Measurements from ENCODE around the gene HIP1R.

The HIP1R gene

GRCh38 chr12:122880155-122880667, 45.0 kb downstream of the HIP1R start:
- peaks cover 7% of the 10 kb centered on the region for H3K36me3 ChIP-seq (ENCODE audit: control insufficient read depth, insufficient read depth, low read length)
- 84 to 94% methylated on average over 7 to 10 of the region's 10 CpGs for WGBS, 2 experiments (ENCODE audit: insufficient coverage in 2 of 2)
- H3K4me1 ChIP-seq (ENCODE audit: control insufficient read depth, insufficient read depth, low read length, poor library complexity, severe bottlenecking), result peaks cover 8% of the 10 kb centered on the region
- H3K9me3 ChIP-seq (ENCODE audit: control insufficient read depth, low read length), result no peaks in the 10 kb centered on the region
- no peak overlapping the region for H3K27ac ChIP-seq (ENCODE audit: low read depth, low read length, severe bottlenecking)
- no peak overlapping the region for H3K4me3 ChIP-seq (ENCODE audit: extremely low read depth, insufficient read depth, low read length, poor library complexity, severe bottlenecking)

GRCh38 chr12:122880668-122881067, 45.4 kb downstream of the HIP1R start:
- peaks cover 8% of the 10 kb centered on the region for H3K4me1 ChIP-seq (ENCODE audit: control insufficient read depth, insufficient read depth, low read length, poor library complexity, severe bottlenecking)
- no peaks in the 10 kb centered on the region for H3K9me3 ChIP-seq (ENCODE audit: control insufficient read depth, low read length)
- H3K27ac ChIP-seq (ENCODE audit: low read depth, low read length, severe bottlenecking), result no peak overlapping the region
- H3K4me3 ChIP-seq (ENCODE audit: extremely low read depth, insufficient read depth, low read length, poor library complexity, severe bottlenecking), result no peak overlapping the region
- 33 to 50% methylated on average over 4 to 6 of the region's 8 CpGs for WGBS, 2 experiments (ENCODE audit: insufficient coverage in 2 of 2)
- H3K36me3 ChIP-seq (ENCODE audit: control insufficient read depth, insufficient read depth, low read length), result peaks cover 7% of the 10 kb centered on the region

DNA sequence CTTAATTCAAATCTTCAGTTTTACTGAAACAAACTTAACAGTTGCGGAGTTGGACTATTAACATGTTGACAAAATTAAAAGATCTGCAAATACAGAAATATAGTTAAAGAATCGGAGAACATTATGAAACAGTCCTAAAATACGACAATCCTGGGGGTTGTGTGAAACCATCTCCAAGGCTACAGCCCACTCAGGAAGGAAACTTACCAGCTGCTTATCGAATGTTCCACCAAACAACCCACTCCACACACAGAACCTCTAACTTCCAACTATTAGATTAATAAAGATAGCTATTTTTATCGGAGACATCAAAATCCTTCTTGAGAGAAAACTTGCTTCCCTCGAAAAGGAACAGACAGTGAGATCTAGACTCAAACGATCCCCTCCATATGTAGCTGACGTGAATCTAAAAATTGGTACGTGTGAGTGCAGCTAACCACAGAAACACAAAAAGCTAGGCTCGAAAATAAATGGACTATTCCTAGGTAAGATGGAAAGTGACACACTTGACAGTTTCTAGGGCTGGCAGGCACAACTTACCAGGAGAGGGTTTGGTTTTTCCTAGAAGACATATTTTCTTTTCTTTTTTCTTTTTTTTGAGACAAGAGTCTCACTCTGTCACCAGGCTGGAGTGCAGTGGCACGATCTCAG, 47.8 kb downstream of the HIP1R start:
- Histone ChIP-seq H3K9me3 (ENCODE audit: control insufficient read depth, low read length) (no peaks in the 10 kb centered on the region), H3K4me1 (ENCODE audit: control insufficient read depth, insufficient read depth, low read length, poor library complexity, severe bottlenecking) (peaks cover 24% of the 10 kb centered on the region), H3K27ac (ENCODE audit: low read depth, low read length, severe bottlenecking) (no peak overlapping the region), H3K4me3 (ENCODE audit: extremely low read depth, insufficient read depth, low read length, poor library complexity, severe bottlenecking) (no peak overlapping the region), H3K36me3 (ENCODE audit: control insufficient read depth, insufficient read depth, low read length) (peaks cover 7% of the 10 kb centered on the region)
- 95 to 97% methylated on average over 7 to 8 of the region's 11 CpGs for WGBS, 2 experiments (ENCODE audit: insufficient coverage in 2 of 2)

GRCh38 chr12:122884091-122884826, 49.0 kb downstream of the HIP1R start:
- WGBS, 2 experiments (ENCODE audit: insufficient coverage in 2 of 2), result 92 to 96% methylated on average over 3 to 4 of the region's 6 CpGs
- no peak overlapping the region for H3K4me3 ChIP-seq (ENCODE audit: extremely low read depth, insufficient read depth, low read length, poor library complexity, severe bottlenecking)
- H3K9me3 ChIP-seq (ENCODE audit: control insufficient read depth, low read length), result no peaks in the 10 kb centered on the region
- H3K36me3 ChIP-seq (ENCODE audit: control insufficient read depth, insufficient read depth, low read length), result peaks cover under 1% of the 10 kb centered on the region
- H3K4me1 ChIP-seq (ENCODE audit: control insufficient read depth, insufficient read depth, low read length, poor library complexity, severe bottlenecking), result peaks cover 33% of the 10 kb centered on the region
- no peak overlapping the region for H3K27ac ChIP-seq (ENCODE audit: low read depth, low read length, severe bottlenecking)

GRCh38 chr12:122884860-122885259, 49.6 kb downstream of the HIP1R start:
- H3K36me3 ChIP-seq (ENCODE audit: control insufficient read depth, insufficient read depth, low read length), result no peaks in the 10 kb centered on the region
- H3K27ac ChIP-seq (ENCODE audit: low read depth, low read length, severe bottlenecking), result no peak overlapping the region
- H3K4me3 ChIP-seq (ENCODE audit: extremely low read depth, insufficient read depth, low read length, poor library complexity, severe bottlenecking), result no peak overlapping the region
- no peaks in the 10 kb centered on the region for H3K9me3 ChIP-seq (ENCODE audit: control insufficient read depth, low read length)
- peaks cover 33% of the 10 kb centered on the region for H3K4me1 ChIP-seq (ENCODE audit: control insufficient read depth, insufficient read depth, low read length, poor library complexity, severe bottlenecking)
- WGBS, 2 experiments (ENCODE audit: insufficient coverage in 2 of 2), result no CpG with 5 or more reads among the region's 4 CpGs

DNA sequence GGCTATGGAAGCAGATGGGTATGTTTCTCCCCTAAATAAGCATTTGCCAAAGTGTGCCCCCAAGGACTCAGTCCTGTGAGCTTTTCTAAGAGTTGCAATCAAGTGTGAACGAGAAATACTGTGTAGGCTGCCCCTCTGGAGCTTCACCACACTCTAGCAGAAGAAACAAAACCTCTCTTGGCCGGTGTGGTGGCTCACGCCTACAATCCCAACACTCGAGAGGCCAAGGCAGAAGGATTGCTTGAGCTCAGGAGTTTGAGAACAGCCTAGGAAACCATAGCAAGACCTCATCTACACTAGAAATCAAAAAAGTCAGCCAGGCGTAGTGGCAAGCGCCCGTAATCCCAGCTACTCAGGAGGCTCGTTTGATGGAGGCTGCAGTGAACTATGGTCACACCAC, 50.9 kb downstream of the HIP1R start:
- 88 to 96% methylated on average over 7 of the region's 8 CpGs for WGBS, 2 experiments (ENCODE audit: insufficient coverage in 2 of 2)
- H3K4me3 ChIP-seq (ENCODE audit: extremely low read depth, insufficient read depth, low read length, poor library complexity, severe bottlenecking), result no peak overlapping the region
- no peak overlapping the region for H3K27ac ChIP-seq (ENCODE audit: low read depth, low read length, severe bottlenecking)
- H3K4me1 ChIP-seq (ENCODE audit: control insufficient read depth, insufficient read depth, low read length, poor library complexity, severe bottlenecking), result peaks cover 40% of the 10 kb centered on the region
- H3K9me3 ChIP-seq (ENCODE audit: control insufficient read depth, low read length), result no peaks in the 10 kb centered on the region
- H3K36me3 ChIP-seq (ENCODE audit: control insufficient read depth, insufficient read depth, low read length), result no peaks in the 10 kb centered on the region

- 80 to 88% methylated on average over 8 to 10 of the region's 10 CpGs for WGBS, 2 experiments (ENCODE audit: insufficient coverage in 2 of 2)
- H3K4me1 ChIP-seq (ENCODE audit: control insufficient read depth, insufficient read depth, low read length, poor library complexity, severe bottlenecking), result peaks cover 50% of the 10 kb centered on the region
- no peak overlapping the region for H3K4me3 ChIP-seq (ENCODE audit: extremely low read depth, insufficient read depth, low read length, poor library complexity, severe bottlenecking)
Measured at GRCh38 chr12:122886851-122887818, 51.9 kb downstream of the HIP1R start.

GRCh38 chr12:122887819-122888212, 52.6 kb downstream of the HIP1R start:
- Histone ChIP-seq H3K9me3 (ENCODE audit: control insufficient read depth, low read length) (no peaks in the 10 kb centered on the region), H3K36me3 (ENCODE audit: control insufficient read depth, insufficient read depth, low read length) (no peaks in the 10 kb centered on the region), H3K4me3 (ENCODE audit: extremely low read depth, insufficient read depth, low read length, poor library complexity, severe bottlenecking) (no peak overlapping the region), H3K4me1 (ENCODE audit: control insufficient read depth, insufficient read depth, low read length, poor library complexity, severe bottlenecking) (peaks cover 54% of the 10 kb centered on the region), H3K27ac (ENCODE audit: low read depth, low read length, severe bottlenecking) (peak overlapping the region; percentile 86)
- WGBS, 2 experiments (ENCODE audit: insufficient coverage in 2 of 2), result 92 to 94% methylated on average over 3 to 4 of the region's 5 CpGs

More at GRCh38 chr12:122886851-122887818, 51.9 kb downstream of the HIP1R start:
- Histone ChIP-seq H3K36me3 (ENCODE audit: control insufficient read depth, insufficient read depth, low read length) (no peaks in the 10 kb centered on the region), H3K9me3 (ENCODE audit: control insufficient read depth, low read length) (no peaks in the 10 kb centered on the region), H3K27ac (ENCODE audit: low read depth, low read length, severe bottlenecking) (no peak overlapping the region)

DNA sequence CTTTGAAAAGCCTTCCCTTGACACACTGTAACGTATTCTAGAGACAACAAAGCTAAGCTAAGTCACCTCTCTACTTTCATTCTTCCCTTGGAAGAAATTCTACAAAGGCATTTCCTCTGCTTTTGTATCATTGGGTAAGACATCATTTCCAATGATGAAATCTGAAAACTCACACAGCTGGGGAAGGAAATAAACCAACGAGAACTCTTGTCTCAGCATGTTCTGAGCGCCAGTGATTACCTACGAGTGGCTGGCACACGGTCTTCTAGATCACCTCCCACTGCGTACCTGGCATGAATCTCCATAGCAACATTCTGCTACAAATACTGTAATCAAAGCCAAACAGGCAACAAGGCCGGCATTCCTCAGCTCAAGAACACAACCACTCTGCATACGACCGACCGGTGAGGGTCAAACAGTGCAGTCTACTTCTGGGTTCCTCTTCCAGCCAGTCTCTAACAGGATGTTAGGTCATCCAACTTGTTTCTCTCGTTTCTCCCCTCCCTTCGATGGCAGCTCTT, 53.0 kb downstream of the HIP1R start:
- H3K36me3 ChIP-seq (ENCODE audit: control insufficient read depth, insufficient read depth, low read length), result peaks cover 3% of the 10 kb centered on the region
- H3K9me3 ChIP-seq (ENCODE audit: control insufficient read depth, low read length), result no peaks in the 10 kb centered on the region
- peak overlapping the region; percentile 86 for H3K27ac ChIP-seq (ENCODE audit: low read depth, low read length, severe bottlenecking)
- no peak overlapping the region for H3K4me3 ChIP-seq (ENCODE audit: extremely low read depth, insufficient read depth, low read length, poor library complexity, severe bottlenecking)
- peaks cover 54% of the 10 kb centered on the region for H3K4me1 ChIP-seq (ENCODE audit: control insufficient read depth, insufficient read depth, low read length, poor library complexity, severe bottlenecking)
- 48 to 68% methylated on average over 7 to 12 of the region's 12 CpGs for WGBS, 2 experiments (ENCODE audit: insufficient coverage in 2 of 2)
